GM23338 (cell line): ENCODE data around the gene ENOX2.

ENCODE experiments used
- CREB1 ChIP-seq: fragments of 250-450 bp; sonication (Bioruptor Pico); IDR thresholded peaks from 2 replicates; pipeline ENCODE4 v1.5.0; 2020; ENCODE audit warnings: low read depth, mild to moderate bottlenecking, moderate library complexity
- EZH2 ChIP-seq: fragments of 200-600 bp; sonication (generic); IDR thresholded peaks from one replicate; pipeline ENCODE4 v1.8.0; 2017; ENCODE audit warnings: antibody characterized with exemption, mild to moderate bottlenecking, low read depth; ENCODE audit not compliant: unreplicated experiment
- EZH2phosphoT487 ChIP-seq: fragments of 200-600 bp; sonication (generic); IDR thresholded peaks from one replicate; pipeline ENCODE4 v1.8.1; 2018; ENCODE audit warnings: antibody characterized with exemption; ENCODE audit not compliant: unreplicated experiment
- JUNB ChIP-seq: IDR thresholded peaks from one replicate; pipeline ENCODE4 v1.6.1; 2016; ENCODE audit warnings: antibody characterized with exemption; ENCODE audit not compliant: unreplicated experiment
- POLR2AphosphoS5 ChIP-seq: IDR thresholded peaks from 2 replicates; pipeline ENCODE4 v1.6.1; 2016; ENCODE audit warnings: antibody characterized with exemption, low read depth
- STAT1 ChIP-seq: IDR thresholded peaks from one replicate; pipeline ENCODE4 v1.6.1; 2016; ENCODE audit warnings: antibody characterized with exemption; ENCODE audit not compliant: unreplicated experiment
- TF ChIP-seq, protein P1 (sequence below), 2 experiments: fragments of 200-600 bp in 1 of 2; sonication (generic) in 1 of 2; conservative IDR thresholded peaks; 2 replicates each; pipeline versions ENCODE4 v1.5.1 to v1.6.1; 2016 to 2017; ENCODE audit warnings: antibody characterized with exemption in 2 of 2, low read depth in 2 of 2, mild to moderate bottlenecking in 2 of 2, moderate library complexity in 1 of 2
- TF ChIP-seq, protein P2 (sequence below): IDR thresholded peaks from one replicate; pipeline ENCODE4 v1.6.1; 2018; ENCODE audit warnings: antibody characterized with exemption; ENCODE audit not compliant: unreplicated experiment

- TF ChIP-seq JUNB = no peak
- TF ChIP-seq, protein P1, sequence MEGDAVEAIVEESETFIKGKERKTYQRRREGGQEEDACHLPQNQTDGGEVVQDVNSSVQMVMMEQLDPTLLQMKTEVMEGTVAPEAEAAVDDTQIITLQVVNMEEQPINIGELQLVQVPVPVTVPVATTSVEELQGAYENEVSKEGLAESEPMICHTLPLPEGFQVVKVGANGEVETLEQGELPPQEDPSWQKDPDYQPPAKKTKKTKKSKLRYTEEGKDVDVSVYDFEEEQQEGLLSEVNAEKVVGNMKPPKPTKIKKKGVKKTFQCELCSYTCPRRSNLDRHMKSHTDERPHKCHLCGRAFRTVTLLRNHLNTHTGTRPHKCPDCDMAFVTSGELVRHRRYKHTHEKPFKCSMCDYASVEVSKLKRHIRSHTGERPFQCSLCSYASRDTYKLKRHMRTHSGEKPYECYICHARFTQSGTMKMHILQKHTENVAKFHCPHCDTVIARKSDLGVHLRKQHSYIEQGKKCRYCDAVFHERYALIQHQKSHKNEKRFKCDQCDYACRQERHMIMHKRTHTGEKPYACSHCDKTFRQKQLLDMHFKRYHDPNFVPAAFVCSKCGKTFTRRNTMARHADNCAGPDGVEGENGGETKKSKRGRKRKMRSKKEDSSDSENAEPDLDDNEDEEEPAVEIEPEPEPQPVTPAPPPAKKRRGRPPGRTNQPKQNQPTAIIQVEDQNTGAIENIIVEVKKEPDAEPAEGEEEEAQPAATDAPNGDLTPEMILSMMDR (conservative IDR thresholded peaks at IDR 0.05; ENCODE audit: low read depth in 2 of 2) = no peak
- TF ChIP-seq, protein P2, sequence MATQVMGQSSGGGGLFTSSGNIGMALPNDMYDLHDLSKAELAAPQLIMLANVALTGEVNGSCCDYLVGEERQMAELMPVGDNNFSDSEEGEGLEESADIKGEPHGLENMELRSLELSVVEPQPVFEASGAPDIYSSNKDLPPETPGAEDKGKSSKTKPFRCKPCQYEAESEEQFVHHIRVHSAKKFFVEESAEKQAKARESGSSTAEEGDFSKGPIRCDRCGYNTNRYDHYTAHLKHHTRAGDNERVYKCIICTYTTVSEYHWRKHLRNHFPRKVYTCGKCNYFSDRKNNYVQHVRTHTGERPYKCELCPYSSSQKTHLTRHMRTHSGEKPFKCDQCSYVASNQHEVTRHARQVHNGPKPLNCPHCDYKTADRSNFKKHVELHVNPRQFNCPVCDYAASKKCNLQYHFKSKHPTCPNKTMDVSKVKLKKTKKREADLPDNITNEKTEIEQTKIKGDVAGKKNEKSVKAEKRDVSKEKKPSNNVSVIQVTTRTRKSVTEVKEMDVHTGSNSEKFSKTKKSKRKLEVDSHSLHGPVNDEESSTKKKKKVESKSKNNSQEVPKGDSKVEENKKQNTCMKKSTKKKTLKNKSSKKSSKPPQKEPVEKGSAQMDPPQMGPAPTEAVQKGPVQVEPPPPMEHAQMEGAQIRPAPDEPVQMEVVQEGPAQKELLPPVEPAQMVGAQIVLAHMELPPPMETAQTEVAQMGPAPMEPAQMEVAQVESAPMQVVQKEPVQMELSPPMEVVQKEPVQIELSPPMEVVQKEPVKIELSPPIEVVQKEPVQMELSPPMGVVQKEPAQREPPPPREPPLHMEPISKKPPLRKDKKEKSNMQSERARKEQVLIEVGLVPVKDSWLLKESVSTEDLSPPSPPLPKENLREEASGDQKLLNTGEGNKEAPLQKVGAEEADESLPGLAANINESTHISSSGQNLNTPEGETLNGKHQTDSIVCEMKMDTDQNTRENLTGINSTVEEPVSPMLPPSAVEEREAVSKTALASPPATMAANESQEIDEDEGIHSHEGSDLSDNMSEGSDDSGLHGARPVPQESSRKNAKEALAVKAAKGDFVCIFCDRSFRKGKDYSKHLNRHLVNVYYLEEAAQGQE = no peak
- no peak for TF ChIP-seq POLR2AphosphoS5
- TF ChIP-seq EZH2 = no peak
- TF ChIP-seq CREB1 (CRISPR knock-in tag) = no peak
- TF ChIP-seq EZH2phosphoT487 = no peak
- TF ChIP-seq STAT1 = no peak
These were observed 30.3 kb upstream of the ENOX2 start for GRCh38 chrX:130933358-130933757.
